Measurements from ENCODE around the gene SSBP1.

The SSBP1 gene

GRCh38 chr7:141785706-141786552 is 47.8 kb downstream of the SSBP1 start:
- no peak for DNase-seq

GRCh38 chr7:141788296-141788695 is 50.1 kb downstream of the SSBP1 start:
- DNase-seq, result no peak

GRCh38 chr7:141789917-141790316 is 51.8 kb downstream of the SSBP1 start, which contains the start of gene TAS2R5:
Gene TAS2R5 (plus strand): TSS chr7:141790217. CDS start chr7:141790362, 145 bp downstream.
- DNase-seq, result no peak

DNA sequence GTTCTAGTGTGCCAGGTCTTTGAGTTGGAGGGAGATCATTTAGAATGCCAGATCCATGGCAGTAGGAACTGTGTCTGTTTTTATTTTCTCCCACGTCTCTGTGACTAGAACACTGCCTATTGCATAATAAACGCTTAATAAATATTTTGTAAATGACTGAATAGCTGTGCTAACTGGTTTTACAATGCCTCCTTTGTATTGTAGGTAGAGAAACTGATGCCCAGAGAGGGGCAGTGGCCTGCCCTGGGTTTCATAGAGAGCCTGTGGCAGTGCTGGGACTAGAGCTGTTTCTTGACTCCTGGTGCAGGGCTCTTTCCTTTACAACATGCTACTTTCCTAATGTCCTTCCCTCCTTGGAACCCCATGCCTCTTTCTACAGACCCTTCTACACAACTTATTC is 54.4 kb downstream of the SSBP1 start:
- DNase-seq, result no peak

Measured in effector CD8-positive, alpha-beta T cell (primary cell).